Measurements from ENCODE around the gene FRK. TPM values are rescaled to one million over a fixed set of nuclear protein-coding genes. Genes with fewer than 3 reads are reported as not detected.

FRK gene
- total RNA-seq, 1 donor from 2014 or later: 7.3 TPM

Other genes starting within 250 kb of the FRK start
- 49.9 TPM for gene NT5DC1, start 40.0 kb upstream of the FRK start, total RNA-seq
- not detected for gene COL10A1, start 65.2 kb upstream of the FRK start, total RNA-seq
- gene TSPYL4, start 193.2 kb upstream of the FRK start, total RNA-seq: 27.4 TPM
- gene TSPYL1, start 219.0 kb upstream of the FRK start, total RNA-seq: 80.6 TPM